ENCODE measurements around the gene DYRK1A.

Gene DYRK1A

DNA sequence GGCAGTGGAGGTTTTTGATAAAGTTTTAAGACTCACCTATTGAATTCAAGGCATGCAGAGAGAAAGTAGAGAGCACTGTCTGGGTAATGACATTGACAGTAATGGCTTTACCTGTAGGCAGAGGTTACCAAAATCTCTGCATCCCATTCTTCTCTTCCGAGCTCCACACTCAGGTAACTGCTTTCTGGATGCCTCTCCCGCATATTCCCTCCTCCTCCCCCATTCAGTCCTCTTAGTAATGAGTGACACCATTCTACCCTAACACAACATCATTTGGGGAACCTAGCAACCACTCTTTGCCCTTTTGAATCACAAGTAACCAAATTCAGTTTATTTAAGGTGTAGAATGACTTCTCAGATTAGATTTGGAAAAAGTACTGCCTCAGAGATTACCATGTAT is 56.5 kb downstream of the DYRK1A start:
- no peak for ATAC-seq
- TF ChIP-seq, protein P1, sequence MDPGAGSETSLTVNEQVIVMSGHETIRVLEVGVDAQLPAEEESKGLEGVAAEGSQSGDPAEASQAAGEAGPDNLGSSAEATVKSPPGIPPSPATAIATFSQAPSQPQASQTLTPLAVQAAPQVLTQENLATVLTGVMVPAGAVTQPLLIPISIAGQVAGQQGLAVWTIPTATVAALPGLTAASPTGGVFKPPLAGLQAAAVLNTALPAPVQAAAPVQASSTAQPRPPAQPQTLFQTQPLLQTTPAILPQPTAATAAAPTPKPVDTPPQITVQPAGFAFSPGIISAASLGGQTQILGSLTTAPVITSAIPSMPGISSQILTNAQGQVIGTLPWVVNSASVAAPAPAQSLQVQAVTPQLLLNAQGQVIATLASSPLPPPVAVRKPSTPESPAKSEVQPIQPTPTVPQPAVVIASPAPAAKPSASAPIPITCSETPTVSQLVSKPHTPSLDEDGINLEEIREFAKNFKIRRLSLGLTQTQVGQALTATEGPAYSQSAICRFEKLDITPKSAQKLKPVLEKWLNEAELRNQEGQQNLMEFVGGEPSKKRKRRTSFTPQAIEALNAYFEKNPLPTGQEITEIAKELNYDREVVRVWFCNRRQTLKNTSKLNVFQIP (CRISPR knock-in tag; IDR thresholded peaks at IDR 0.05; ENCODE audit: borderline replicate concordance, low read depth) = no peak
- TF ChIP-seq ESRRG (CRISPR knock-in tag; IDR thresholded peaks at IDR 0.05) = no peak

DNA sequence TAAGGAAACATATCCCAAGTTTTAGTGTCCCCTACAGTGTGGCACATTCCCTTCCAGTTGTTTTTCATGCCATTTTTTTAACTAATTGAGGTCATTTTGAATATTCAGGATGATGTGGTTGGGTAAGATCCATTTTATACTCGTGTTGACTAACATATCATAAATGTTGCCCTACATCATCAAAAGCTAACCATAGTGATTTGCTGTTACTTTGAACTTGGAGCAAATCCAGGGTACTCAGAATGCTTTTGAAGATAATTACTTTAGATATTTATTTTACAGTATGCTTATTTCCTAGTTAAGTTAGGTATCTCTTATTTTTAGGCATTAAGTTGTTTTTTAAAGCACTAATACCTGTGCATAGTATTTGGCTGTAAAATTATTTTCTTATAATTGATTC is 57.8 kb downstream of the DYRK1A start:
- no peak for TF ChIP-seq SNAI2 (CRISPR knock-in tag; IDR thresholded peaks at IDR 0.05)
- no peak for TF ChIP-seq ZFP3 (CRISPR knock-in tag; IDR thresholded peaks at IDR 0.05)
- no peak for TF ChIP-seq ZNF70 (CRISPR knock-in tag; IDR thresholded peaks at IDR 0.05)
- no peak for TF ChIP-seq ZFP30 (CRISPR knock-in tag; IDR thresholded peaks at IDR 0.05)
- TF ChIP-seq, protein P2, sequence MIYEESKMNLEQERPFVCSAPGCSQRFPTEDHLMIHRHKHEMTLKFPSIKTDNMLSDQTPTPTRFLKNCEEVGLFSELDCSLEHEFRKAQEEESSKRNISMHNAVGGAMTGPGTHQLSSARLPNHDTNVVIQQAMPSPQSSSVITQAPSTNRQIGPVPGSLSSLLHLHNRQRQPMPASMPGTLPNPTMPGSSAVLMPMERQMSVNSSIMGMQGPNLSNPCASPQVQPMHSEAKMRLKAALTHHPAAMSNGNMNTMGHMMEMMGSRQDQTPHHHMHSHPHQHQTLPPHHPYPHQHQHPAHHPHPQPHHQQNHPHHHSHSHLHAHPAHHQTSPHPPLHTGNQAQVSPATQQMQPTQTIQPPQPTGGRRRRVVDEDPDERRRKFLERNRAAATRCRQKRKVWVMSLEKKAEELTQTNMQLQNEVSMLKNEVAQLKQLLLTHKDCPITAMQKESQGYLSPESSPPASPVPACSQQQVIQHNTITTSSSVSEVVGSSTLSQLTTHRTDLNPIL (CRISPR knock-in tag; IDR thresholded peaks at IDR 0.05; ENCODE audit: low read depth) = no peak
- TF ChIP-seq TCF4 (CRISPR knock-in tag; IDR thresholded peaks at IDR 0.05; ENCODE audit: borderline replicate concordance) = no peak
- TF ChIP-seq, protein P3, sequence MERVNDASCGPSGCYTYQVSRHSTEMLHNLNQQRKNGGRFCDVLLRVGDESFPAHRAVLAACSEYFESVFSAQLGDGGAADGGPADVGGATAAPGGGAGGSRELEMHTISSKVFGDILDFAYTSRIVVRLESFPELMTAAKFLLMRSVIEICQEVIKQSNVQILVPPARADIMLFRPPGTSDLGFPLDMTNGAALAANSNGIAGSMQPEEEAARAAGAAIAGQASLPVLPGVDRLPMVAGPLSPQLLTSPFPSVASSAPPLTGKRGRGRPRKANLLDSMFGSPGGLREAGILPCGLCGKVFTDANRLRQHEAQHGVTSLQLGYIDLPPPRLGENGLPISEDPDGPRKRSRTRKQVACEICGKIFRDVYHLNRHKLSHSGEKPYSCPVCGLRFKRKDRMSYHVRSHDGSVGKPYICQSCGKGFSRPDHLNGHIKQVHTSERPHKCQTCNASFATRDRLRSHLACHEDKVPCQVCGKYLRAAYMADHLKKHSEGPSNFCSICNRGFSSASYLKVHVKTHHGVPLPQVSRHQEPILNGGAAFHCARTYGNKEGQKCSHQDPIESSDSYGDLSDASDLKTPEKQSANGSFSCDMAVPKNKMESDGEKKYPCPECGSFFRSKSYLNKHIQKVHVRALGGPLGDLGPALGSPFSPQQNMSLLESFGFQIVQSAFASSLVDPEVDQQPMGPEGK (CRISPR knock-in tag; IDR thresholded peaks at IDR 0.05; ENCODE audit: borderline replicate concordance) = no peak
- TF ChIP-seq ZNF565 (CRISPR knock-in tag; conservative IDR thresholded peaks at IDR 0.05; ENCODE audit: low read depth) = no peak
- TF ChIP-seq CSDC2 (CRISPR knock-in tag; IDR thresholded peaks at IDR 0.05) = no peak
- no peak for TF ChIP-seq OSR1 (CRISPR knock-in tag; IDR thresholded peaks at IDR 0.05)
- TF ChIP-seq ZNF8 (CRISPR knock-in tag; IDR thresholded peaks at IDR 0.05) = no peak
- ATAC-seq = no peak

DNA sequence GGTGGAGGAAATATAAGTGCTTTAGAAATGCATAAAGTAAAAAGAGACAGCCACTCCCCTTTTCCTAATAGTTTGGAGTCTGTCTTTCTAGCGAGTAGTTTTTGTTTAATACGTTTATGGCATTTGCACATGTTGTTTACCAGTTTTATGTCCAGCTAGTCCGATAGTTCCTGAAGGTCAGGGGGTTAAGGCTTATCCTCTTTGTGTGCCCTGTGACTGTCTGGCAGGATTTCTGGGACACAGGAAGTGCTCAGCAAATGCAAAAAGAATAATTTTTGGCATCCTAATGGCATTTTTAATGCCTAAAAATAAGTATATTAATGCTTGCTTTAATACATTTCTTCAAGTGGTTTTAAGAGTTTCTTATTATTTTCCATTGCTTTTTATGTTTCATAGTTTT is 58.4 kb downstream of the DYRK1A start:
- TF ChIP-seq GLIS3 (CRISPR knock-in tag; IDR thresholded peaks at IDR 0.05) (no peak), ARNTL (CRISPR knock-in tag; IDR thresholded peaks at IDR 0.05; ENCODE audit: borderline replicate concordance, low read depth) (no peak), RARB (CRISPR knock-in tag; IDR thresholded peaks at IDR 0.05) (no peak)
- no peak for ATAC-seq

DNA sequence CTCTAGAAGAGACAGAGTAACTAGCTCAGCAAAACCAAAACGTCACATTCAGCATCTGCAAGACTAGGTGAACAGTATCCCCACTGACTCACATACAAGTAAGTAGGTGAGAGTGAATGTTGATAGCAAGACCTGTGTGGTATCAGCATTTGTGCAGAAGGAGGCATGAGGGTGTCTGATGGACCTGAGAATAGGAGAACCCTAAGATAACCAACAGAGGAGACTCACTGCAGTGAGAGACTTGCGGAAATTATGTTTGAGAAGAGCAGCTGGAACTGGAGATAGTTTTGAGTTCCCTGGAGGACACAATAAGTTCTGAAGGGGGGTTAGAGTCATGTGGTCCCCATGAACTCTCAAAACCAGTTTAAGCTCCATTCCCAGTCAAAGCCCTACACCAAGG is 59.1 kb downstream of the DYRK1A start:
- no peak for TF ChIP-seq PPARA (CRISPR knock-in tag; IDR thresholded peaks at IDR 0.05; ENCODE audit: borderline replicate concordance)
- TF ChIP-seq ZFP3 (CRISPR knock-in tag; IDR thresholded peaks at IDR 0.05) = no peak
- no peak for TF ChIP-seq TCF4 (CRISPR knock-in tag; IDR thresholded peaks at IDR 0.05; ENCODE audit: borderline replicate concordance)
- TF ChIP-seq, protein P4, sequence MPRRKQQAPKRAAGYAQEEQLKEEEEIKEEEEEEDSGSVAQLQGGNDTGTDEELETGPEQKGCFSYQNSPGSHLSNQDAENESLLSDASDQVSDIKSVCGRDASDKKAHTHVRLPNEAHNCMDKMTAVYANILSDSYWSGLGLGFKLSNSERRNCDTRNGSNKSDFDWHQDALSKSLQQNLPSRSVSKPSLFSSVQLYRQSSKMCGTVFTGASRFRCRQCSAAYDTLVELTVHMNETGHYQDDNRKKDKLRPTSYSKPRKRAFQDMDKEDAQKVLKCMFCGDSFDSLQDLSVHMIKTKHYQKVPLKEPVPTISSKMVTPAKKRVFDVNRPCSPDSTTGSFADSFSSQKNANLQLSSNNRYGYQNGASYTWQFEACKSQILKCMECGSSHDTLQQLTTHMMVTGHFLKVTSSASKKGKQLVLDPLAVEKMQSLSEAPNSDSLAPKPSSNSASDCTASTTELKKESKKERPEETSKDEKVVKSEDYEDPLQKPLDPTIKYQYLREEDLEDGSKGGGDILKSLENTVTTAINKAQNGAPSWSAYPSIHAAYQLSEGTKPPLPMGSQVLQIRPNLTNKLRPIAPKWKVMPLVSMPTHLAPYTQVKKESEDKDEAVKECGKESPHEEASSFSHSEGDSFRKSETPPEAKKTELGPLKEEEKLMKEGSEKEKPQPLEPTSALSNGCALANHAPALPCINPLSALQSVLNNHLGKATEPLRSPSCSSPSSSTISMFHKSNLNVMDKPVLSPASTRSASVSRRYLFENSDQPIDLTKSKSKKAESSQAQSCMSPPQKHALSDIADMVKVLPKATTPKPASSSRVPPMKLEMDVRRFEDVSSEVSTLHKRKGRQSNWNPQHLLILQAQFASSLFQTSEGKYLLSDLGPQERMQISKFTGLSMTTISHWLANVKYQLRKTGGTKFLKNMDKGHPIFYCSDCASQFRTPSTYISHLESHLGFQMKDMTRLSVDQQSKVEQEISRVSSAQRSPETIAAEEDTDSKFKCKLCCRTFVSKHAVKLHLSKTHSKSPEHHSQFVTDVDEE (CRISPR knock-in tag; IDR thresholded peaks at IDR 0.05) = no peak
- no peak for TF ChIP-seq ZNF70 (CRISPR knock-in tag; IDR thresholded peaks at IDR 0.05)
- TF ChIP-seq ESRRG (CRISPR knock-in tag; IDR thresholded peaks at IDR 0.05) = no peak
- TF ChIP-seq ZNF565 (CRISPR knock-in tag; conservative IDR thresholded peaks at IDR 0.05; ENCODE audit: low read depth) = no peak
- TF ChIP-seq ZFP30 (CRISPR knock-in tag; IDR thresholded peaks at IDR 0.05) = no peak
- TF ChIP-seq RARB (CRISPR knock-in tag; IDR thresholded peaks at IDR 0.05) = no peak
- TF ChIP-seq, protein P1 (CRISPR knock-in tag; IDR thresholded peaks at IDR 0.05; ENCODE audit: borderline replicate concordance, low read depth) = no peak
- TF ChIP-seq CSDC2 (CRISPR knock-in tag; IDR thresholded peaks at IDR 0.05) = no peak
- TF ChIP-seq ZNF8 (CRISPR knock-in tag; IDR thresholded peaks at IDR 0.05) = no peak
- TF ChIP-seq, protein P5, sequence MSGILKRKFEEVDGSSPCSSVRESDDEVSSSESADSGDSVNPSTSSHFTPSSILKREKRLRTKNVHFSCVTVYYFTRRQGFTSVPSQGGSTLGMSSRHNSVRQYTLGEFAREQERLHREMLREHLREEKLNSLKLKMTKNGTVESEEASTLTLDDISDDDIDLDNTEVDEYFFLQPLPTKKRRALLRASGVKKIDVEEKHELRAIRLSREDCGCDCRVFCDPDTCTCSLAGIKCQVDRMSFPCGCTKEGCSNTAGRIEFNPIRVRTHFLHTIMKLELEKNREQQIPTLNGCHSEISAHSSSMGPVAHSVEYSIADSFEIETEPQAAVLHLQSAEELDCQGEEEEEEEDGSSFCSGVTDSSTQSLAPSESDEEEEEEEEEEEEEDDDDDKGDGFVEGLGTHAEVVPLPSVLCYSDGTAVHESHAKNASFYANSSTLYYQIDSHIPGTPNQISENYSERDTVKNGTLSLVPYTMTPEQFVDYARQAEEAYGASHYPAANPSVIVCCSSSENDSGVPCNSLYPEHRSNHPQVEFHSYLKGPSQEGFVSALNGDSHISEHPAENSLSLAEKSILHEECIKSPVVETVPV (CRISPR knock-in tag; IDR thresholded peaks at IDR 0.05) = no peak

More for the DNA sequence above, 59.1 kb downstream of the DYRK1A start:
- no peak for ATAC-seq
